ENCODE data around the gene SALL2. TPM values are rescaled to one million over a fixed set of nuclear protein-coding genes. Genes with fewer than 3 reads are reported as not detected.

SALL2 gene
- total and polyA plus RNA-seq, 4 donors = 2.9 to 10.2 (median 8.1) TPM

- no peak for ATAC-seq (ENCODE audit: insufficient read depth, low FRiP score)
- Histone ChIP-seq H3K4me3 (no peak overlapping the region), H3K36me3 (ENCODE audit: control insufficient read depth in 4 of 4, insufficient read depth in 4 of 4, low read length in 4 of 4) (no peaks in the 10 kb centered on the region), H3K9ac (ENCODE audit: insufficient read depth in 1 of 2, low read length in 2 of 2) (no peak overlapping the region), H3K27ac (ENCODE audit: low read depth in 1 of 2, low read length in 1 of 2) (no peak overlapping the region), H3K4me1 (ENCODE audit: control insufficient read depth in 5 of 5, insufficient read depth in 5 of 5, low read length in 5 of 5) (peaks cover 0 to 20% (median 3%) of the 10 kb centered on the region in 5 donors), H3K9me3 (ENCODE audit: control insufficient read depth in 4 of 4, insufficient read depth in 3 of 4, low read length in 3 of 4) (no peaks in the 10 kb centered on the region), H3K27me3 (ENCODE audit: control insufficient read depth in 3 of 3, insufficient read depth in 3 of 3, low read length in 2 of 3) (peaks cover 0 to 7% (median 0%) of the 10 kb centered on the region in 3 donors)
- no peak for DNase-seq
- 88% methylated on average over 9 of the region's 9 CpGs for WGBS, 2 donors
- TF ChIP-seq, protein P1, sequence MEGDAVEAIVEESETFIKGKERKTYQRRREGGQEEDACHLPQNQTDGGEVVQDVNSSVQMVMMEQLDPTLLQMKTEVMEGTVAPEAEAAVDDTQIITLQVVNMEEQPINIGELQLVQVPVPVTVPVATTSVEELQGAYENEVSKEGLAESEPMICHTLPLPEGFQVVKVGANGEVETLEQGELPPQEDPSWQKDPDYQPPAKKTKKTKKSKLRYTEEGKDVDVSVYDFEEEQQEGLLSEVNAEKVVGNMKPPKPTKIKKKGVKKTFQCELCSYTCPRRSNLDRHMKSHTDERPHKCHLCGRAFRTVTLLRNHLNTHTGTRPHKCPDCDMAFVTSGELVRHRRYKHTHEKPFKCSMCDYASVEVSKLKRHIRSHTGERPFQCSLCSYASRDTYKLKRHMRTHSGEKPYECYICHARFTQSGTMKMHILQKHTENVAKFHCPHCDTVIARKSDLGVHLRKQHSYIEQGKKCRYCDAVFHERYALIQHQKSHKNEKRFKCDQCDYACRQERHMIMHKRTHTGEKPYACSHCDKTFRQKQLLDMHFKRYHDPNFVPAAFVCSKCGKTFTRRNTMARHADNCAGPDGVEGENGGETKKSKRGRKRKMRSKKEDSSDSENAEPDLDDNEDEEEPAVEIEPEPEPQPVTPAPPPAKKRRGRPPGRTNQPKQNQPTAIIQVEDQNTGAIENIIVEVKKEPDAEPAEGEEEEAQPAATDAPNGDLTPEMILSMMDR (IDR thresholded peaks at IDR 0.05; ENCODE audit: control extremely low read depth, extremely low read depth) = no peak
Observed at GRCh38 chr14:21541413-21542074, 15.4 kb upstream of the SALL2 start.

DNA sequence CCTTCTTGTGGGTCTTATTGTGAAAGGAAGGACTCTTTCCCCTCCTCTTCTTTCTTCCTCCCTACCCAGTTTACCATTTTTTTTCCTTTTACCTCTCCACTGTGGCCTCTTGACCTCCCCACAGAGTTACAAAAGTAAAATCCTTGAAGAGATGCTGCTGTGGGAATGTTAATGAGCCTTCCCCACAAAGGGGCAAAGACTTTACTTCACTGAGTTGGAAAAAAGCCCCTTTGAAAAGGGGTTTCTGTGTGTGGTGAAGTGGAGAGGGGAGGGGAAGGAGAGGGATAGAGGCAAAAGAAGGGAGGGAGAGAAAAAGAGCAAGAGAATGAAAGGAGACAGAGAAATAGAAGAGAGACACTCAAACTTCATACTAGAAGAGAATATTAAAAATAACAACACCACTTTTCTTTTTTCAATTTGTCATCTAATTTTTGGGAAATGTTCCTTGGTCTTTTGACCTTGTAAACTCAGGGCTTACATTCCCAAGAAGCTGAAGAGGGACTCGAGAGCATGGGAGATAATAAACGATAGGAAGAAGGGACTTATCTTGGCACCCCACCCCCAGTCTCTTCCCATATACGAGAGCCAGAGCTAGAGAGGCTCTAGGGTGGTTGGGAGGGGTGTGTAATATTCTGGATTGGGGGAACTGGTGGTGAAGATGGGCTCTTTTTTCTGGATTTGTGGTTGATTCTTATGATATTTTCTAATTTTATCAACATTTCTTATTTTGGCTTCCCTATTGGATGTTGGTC lies 13.2 kb upstream of the SALL2 start:
- 33 to 50% methylated on average over 3 of the region's 3 CpGs for WGBS, 2 donors
- no peak for ATAC-seq (ENCODE audit: insufficient read depth, low FRiP score)
- peaks cover 0 to 24% (median 9%) of the 10 kb centered on the region in 3 donors for H3K27me3 ChIP-seq (ENCODE audit: control insufficient read depth in 3 of 3, insufficient read depth in 3 of 3, low read length in 2 of 3)

DNA sequence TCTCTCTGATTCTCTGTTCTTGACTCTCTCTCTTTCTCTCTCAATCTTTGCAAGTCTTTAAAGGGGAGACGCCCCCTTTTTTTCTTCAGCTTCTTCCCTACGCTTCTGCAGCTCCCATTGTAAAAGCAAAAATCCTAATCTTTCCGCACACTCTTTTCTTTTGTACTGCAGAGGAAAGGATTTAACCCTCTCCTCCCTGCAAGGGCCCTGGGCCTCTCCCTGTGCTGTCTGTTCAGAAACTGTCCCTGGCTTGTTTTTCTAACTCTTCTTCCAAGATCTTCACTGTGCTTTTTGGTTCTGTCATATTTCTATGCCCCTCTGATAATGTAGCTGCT lies 10.9 kb upstream of the SALL2 start:
- no peak overlapping the region for H3K4me3 ChIP-seq
- H3K9ac ChIP-seq (ENCODE audit: insufficient read depth in 1 of 2, low read length in 2 of 2) = peak overlapping the region; percentile 77
- no peak overlapping the region for H3K27ac ChIP-seq (ENCODE audit: low read depth in 1 of 2, low read length in 1 of 2)
- no peaks in the 10 kb centered on the region for H3K9me3 ChIP-seq (ENCODE audit: control insufficient read depth in 4 of 4, insufficient read depth in 3 of 4, low read length in 3 of 4)
- DNase-seq = peak in 1 of 3 donors; percentile 29
- H3K27me3 ChIP-seq (ENCODE audit: control insufficient read depth in 3 of 3, insufficient read depth in 3 of 3, low read length in 2 of 3) = peaks cover 0 to 27% (median 9%) of the 10 kb centered on the region in 3 donors
- WGBS, 2 donors = 15 to 17% methylated on average over 3 of the region's 3 CpGs
- H3K36me3 ChIP-seq (ENCODE audit: control insufficient read depth in 4 of 4, insufficient read depth in 4 of 4, low read length in 4 of 4) = no peaks in the 10 kb centered on the region
- no peak for ATAC-seq (ENCODE audit: insufficient read depth, low FRiP score)
- peaks cover 0 to 10% (median 4%) of the 10 kb centered on the region in 5 donors for H3K4me1 ChIP-seq (ENCODE audit: control insufficient read depth in 5 of 5, insufficient read depth in 5 of 5, low read length in 5 of 5)
- TF ChIP-seq, protein P1 (IDR thresholded peaks at IDR 0.05; ENCODE audit: control extremely low read depth, extremely low read depth) = no peak

More for the DNA sequence above, 13.2 kb upstream of the SALL2 start:
- Histone ChIP-seq H3K36me3 (ENCODE audit: control insufficient read depth in 4 of 4, insufficient read depth in 4 of 4, low read length in 4 of 4) (no peaks in the 10 kb centered on the region), H3K9ac (ENCODE audit: insufficient read depth in 1 of 2, low read length in 2 of 2) (no peak overlapping the region), H3K9me3 (ENCODE audit: control insufficient read depth in 4 of 4, insufficient read depth in 3 of 4, low read length in 3 of 4) (no peaks in the 10 kb centered on the region), H3K4me3 (no peak overlapping the region), H3K27ac (ENCODE audit: low read depth in 1 of 2, low read length in 1 of 2) (no peak overlapping the region), H3K4me1 (ENCODE audit: control insufficient read depth in 5 of 5, insufficient read depth in 5 of 5, low read length in 5 of 5) (peaks cover 0 to 23% (median 5%) of the 10 kb centered on the region in 5 donors)
- DNase-seq = no peak
- TF ChIP-seq, protein P1 (IDR thresholded peaks at IDR 0.05; ENCODE audit: control extremely low read depth, extremely low read depth) = no peak
